Subcutaneous adipose tissue (tissue), 4 donors: ENCODE measurements around the gene MCAT. TPM values are rescaled to one million over a fixed set of nuclear protein-coding genes. Genes with fewer than 3 reads are reported as not detected.

Experiments used
- CTCF ChIP-seq: fragments of 450-650 bp; IDR thresholded peaks from one replicate; pipeline ENCODE4 v1.5.1; 2016; ENCODE audit warnings: low read depth, mild to moderate bottlenecking, control low read depth, antibody characterized with exemption, moderate library complexity
- total RNA-seq, 4 donors: library from RNA; depleted of rRNA; stranded (reverse); fragments of >200 nt; gene quantifications; one replicate each; pipeline ENCODE4 v1.1.0, GENCODE V29; 2016

Gene MCAT
- total RNA-seq, 4 donors from 2014 or later = 6.7 to 27.9 (median 16.6) TPM

- TF ChIP-seq CTCF = no peak
Measured at GRCh38 chr22:43135565-43135964, 7.6 kb downstream of the MCAT start.

GRCh38 chr22:43134553-43134952 is 8.6 kb downstream of the MCAT start:
- TF ChIP-seq CTCF = no peak

GRCh38 chr22:43133401-43133800 is 9.8 kb downstream of the MCAT start:
- no peak for TF ChIP-seq CTCF

GRCh38 chr22:43131773-43132501 is 11.3 kb downstream of the MCAT start:
- TF ChIP-seq CTCF = no peak

GRCh38 chr22:43129426-43130425 is 13.5 kb downstream of the MCAT start:
- TF ChIP-seq CTCF = no peak

GRCh38 chr22:43128928-43129424 is 14.2 kb downstream of the MCAT start:
- no peak for TF ChIP-seq CTCF

- no peak for TF ChIP-seq CTCF
Measured at GRCh38 chr22:43128116-43128515, 15.1 kb downstream of the MCAT start.
